ENCODE data around the gene SLC37A1.

Gene SLC37A1

GRCh38 chr21:42629933-42630589 lies 116.4 kb downstream of the SLC37A1 start:
- WGBS, 2 experiments (ENCODE audit: insufficient coverage in 2 of 2): 86 to 89% methylated on average over 8 to 9 of the region's 9 CpGs
- Histone ChIP-seq H3K4me1 (ENCODE audit: control insufficient read depth, insufficient read depth, low read length, poor library complexity, severe bottlenecking) (no peaks in the 10 kb centered on the region), H3K9me3 (ENCODE audit: control insufficient read depth, low read length) (no peaks in the 10 kb centered on the region), H3K4me3 (ENCODE audit: extremely low read depth, insufficient read depth, low read length, poor library complexity, severe bottlenecking) (no peak overlapping the region), H3K27ac (ENCODE audit: low read depth, low read length, severe bottlenecking) (no peak overlapping the region), H3K36me3 (ENCODE audit: control insufficient read depth, insufficient read depth, low read length) (no peaks in the 10 kb centered on the region)

DNA sequence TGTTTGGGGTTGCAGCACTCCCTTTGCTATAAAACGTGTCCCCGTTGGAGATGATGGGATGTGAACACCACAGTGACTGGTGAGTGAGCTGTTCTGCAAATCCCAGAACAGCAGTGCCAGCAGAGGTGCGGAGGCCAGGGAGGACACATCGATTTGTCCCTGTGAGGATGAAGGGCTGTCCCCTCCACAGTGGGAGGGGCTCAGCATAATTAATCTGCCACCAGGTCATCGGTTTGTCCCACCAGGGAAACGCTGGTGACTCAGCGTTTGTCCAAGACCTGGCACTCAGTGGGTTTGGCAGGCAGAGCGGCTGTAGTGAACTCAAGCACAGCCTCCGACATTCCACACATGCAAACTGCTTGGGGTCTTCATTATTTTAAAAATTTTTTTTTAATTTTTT lies 117.0 kb downstream of the SLC37A1 start:
- WGBS, 2 experiments (ENCODE audit: insufficient coverage in 2 of 2): 83 to 88% methylated on average over 6 to 8 of the region's 9 CpGs
- H3K4me3 ChIP-seq (ENCODE audit: extremely low read depth, insufficient read depth, low read length, poor library complexity, severe bottlenecking): no peak overlapping the region
- H3K27ac ChIP-seq (ENCODE audit: low read depth, low read length, severe bottlenecking): no peak overlapping the region
- no peaks in the 10 kb centered on the region for H3K9me3 ChIP-seq (ENCODE audit: control insufficient read depth, low read length)
- no peaks in the 10 kb centered on the region for H3K4me1 ChIP-seq (ENCODE audit: control insufficient read depth, insufficient read depth, low read length, poor library complexity, severe bottlenecking)
- H3K36me3 ChIP-seq (ENCODE audit: control insufficient read depth, insufficient read depth, low read length): no peaks in the 10 kb centered on the region
